Left lung (tissue), 10 donors: ENCODE measurements around the gene BICC1. TPM values are rescaled to one million over a fixed set of nuclear protein-coding genes. Genes with fewer than 3 reads are reported as not detected.

Experiments
- ATAC-seq: fragments of 200-7000 bp; cut with Tn5 transposase; one replicate; pipeline ENCODE4 v1.9.1; 2020; ENCODE audit warnings: moderate library complexity
- DNase-seq, 4 donors: peaks; one replicate each; pipeline ENCODE4 v3.0.0-alpha.2; 2013 to 2020
- H3K27ac ChIP-seq, 2 donors: fragments of 200-600 bp; sonication (generic) in 1 of 2; one replicate each; pipeline versions ENCODE4 v1.5.0 to v1.8.0; 2020 to 2021
- H3K27me3 ChIP-seq, 2 donors: fragments of 200-600 bp; sonication (generic) in 1 of 2; one replicate each; pipeline versions ENCODE4 v1.5.0 to v1.8.0; 2020 to 2021
- H3K36me3 ChIP-seq, 2 donors: fragments of 200-600 bp; sonication (generic) in 1 of 2; one replicate each; pipeline versions ENCODE4 v1.5.0 to v1.8.0; 2020 to 2021
- H3K4me1 ChIP-seq, 2 donors: fragments of 200-600 bp; one replicate each; pipeline ENCODE4 v1.8.0; 2021
- H3K4me3 ChIP-seq, 2 donors: fragments of 200-600 bp; sonication (generic) in 1 of 2; one replicate each; pipeline versions ENCODE4 v1.5.0 to v1.8.0; 2020 to 2021; ENCODE audit warnings: mild to moderate bottlenecking in 1 of 2
- H3K9me3 ChIP-seq, 2 donors: fragments of 200-600 bp; sonication (generic) in 1 of 2; one replicate each; pipeline versions ENCODE4 v1.5.0 to v1.8.0; 2020 to 2021
- intact Hi-C, 2 donors: fragments of 100-400 bp; cut with DNase I; formaldehyde crosslinking; loops; one replicate each; pipeline versions ENCODE4 v1.11.2 to v1.14.2; 2022
- polyA plus RNA-seq, 6 donors: library from polyadenylated mRNA; unstranded; fragments of 120-200 nt; gene quantifications; one replicate each; pipeline ENCODE4 v1.2.1, GENCODE V29; 2013; ENCODE audit not compliant: insufficient read length in 6 of 6
- total RNA-seq, 2 donors: library from RNA; stranded (reverse); fragmentation: NEBNext Ultra II Directional; extraction: Animal tissue kit (Norgen Biotek cat#: 25700); gene quantifications; one replicate each; pipeline ENCODE4 v1.2.1, GENCODE V29; 2021
- TF ChIP-seq, protein P1 (sequence below), 2 donors: fragments of 200-600 bp; sonication (generic) in 1 of 2; IDR thresholded peaks; one replicate each; pipeline versions ENCODE4 v1.5.0 to v1.8.0; 2021; ENCODE audit warnings: antibody characterized with exemption in 2 of 2
- donor health status: DM: no; HTN: yes; CAD: no.
- donor health status: DM: no; HTN: no; CAD: no.

Gene BICC1
- total and polyA plus RNA-seq, 8 donors, result 10.9 to 47.4 (median 37.1) TPM

DNA sequence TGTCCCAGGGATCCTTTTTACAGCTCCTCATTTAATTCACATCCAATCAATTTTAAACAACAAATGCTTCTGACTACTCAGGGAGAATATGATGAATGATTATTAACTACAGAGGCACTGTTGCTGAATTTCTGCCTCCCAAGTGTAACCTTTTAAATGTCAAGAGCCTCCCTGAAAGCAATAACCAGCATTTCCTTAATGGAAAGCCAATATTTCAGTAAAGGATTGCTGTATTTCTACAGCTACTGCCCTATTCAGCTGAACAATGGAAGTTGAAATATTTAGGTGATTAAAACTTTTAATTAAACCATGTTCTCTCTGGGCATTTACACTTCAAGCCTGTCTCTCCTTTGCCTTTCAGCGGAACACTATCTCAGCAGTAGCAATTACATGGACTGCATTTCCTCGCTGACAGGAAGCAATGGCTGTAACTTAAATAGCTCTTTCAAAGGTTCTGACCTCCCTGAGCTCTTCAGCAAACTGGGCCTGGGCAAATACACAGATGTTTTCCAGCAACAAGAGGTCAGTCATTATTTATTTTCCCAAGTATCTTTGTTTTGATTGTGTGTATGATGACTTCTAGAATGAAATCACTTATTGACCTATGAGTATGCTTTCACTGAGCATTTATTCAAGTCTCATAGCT lies 304.7 kb downstream of the BICC1 start:
- H3K4me1 ChIP-seq, result peaks cover 0 to 4% of the 10 kb centered on the region in 2 donors
- no peaks in the 10 kb centered on the region for H3K36me3 ChIP-seq
- TF ChIP-seq, protein P1, sequence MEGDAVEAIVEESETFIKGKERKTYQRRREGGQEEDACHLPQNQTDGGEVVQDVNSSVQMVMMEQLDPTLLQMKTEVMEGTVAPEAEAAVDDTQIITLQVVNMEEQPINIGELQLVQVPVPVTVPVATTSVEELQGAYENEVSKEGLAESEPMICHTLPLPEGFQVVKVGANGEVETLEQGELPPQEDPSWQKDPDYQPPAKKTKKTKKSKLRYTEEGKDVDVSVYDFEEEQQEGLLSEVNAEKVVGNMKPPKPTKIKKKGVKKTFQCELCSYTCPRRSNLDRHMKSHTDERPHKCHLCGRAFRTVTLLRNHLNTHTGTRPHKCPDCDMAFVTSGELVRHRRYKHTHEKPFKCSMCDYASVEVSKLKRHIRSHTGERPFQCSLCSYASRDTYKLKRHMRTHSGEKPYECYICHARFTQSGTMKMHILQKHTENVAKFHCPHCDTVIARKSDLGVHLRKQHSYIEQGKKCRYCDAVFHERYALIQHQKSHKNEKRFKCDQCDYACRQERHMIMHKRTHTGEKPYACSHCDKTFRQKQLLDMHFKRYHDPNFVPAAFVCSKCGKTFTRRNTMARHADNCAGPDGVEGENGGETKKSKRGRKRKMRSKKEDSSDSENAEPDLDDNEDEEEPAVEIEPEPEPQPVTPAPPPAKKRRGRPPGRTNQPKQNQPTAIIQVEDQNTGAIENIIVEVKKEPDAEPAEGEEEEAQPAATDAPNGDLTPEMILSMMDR (IDR thresholded peaks at IDR 0.05), result no peak
- DNase-seq (no peak), ATAC-seq (peak; percentile 16)
- intact Hi-C loops, result no loop called here
- H3K27me3 ChIP-seq, result no peaks in the 10 kb centered on the region
- H3K4me3 ChIP-seq, result no peak overlapping the region
- no peak overlapping the region for H3K27ac ChIP-seq
- no peaks in the 10 kb centered on the region for H3K9me3 ChIP-seq

DNA sequence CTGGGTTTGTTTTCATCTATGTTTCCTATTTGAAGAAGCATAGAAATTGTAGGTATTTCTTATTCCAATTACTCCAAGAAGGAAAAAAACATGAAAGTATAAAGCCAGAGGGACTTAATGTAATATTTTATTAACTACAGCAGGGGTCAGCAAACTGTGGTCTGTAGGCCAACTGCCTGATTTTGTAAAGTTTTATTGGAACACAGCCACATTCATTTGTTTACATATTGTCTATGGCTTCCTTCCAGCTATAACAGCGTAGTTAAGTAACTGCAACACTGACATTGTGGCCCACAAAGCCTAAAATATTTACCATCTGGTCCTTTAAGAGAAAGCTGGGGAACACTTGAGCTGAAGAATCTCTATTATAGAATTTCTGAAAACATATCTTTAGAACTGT lies 306.2 kb downstream of the BICC1 start:
- Histone ChIP-seq H3K36me3 (no peaks in the 10 kb centered on the region), H3K27ac (no peak overlapping the region), H3K9me3 (no peaks in the 10 kb centered on the region), H3K27me3 (no peaks in the 10 kb centered on the region), H3K4me3 (no peak overlapping the region), H3K4me1 (peaks cover 0 to 4% of the 10 kb centered on the region in 2 donors)
- ATAC-seq, result peak; percentile 29
- TF ChIP-seq, protein P1 (IDR thresholded peaks at IDR 0.05), result no peak
- intact Hi-C loops, result no loop called here
- peak in 2 of 4 donors; percentile 81 to 86 for DNase-seq

DNA sequence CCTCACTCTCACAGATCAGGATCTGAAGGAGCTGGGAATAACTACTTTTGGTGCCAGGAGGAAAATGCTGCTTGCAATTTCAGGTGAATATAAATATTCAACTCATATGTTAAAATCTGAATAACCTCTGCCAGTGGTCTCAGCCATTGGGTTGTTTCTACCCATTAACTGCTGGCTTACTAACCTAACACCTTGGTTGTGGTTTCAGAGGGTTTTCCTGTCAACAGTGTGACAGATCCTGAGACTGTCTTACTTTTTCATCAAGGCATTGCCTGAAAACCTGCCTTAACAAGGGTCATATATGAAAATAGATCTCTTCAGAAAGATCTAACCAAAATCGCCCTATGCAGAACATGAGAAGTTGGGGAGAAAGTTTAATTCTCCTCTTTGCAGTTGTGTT lies 307.7 kb downstream of the BICC1 start:
- no peaks in the 10 kb centered on the region for H3K9me3 ChIP-seq
- H3K36me3 ChIP-seq, result no peaks in the 10 kb centered on the region
- H3K27me3 ChIP-seq, result no peaks in the 10 kb centered on the region
- intact Hi-C loops, result no loop called here
- H3K4me3 ChIP-seq, result no peak overlapping the region
- DNase-seq (no peak), ATAC-seq (no peak)
- TF ChIP-seq, protein P1 (IDR thresholded peaks at IDR 0.05), result no peak
- peaks cover 0 to 4% of the 10 kb centered on the region in 2 donors for H3K4me1 ChIP-seq
- no peak overlapping the region for H3K27ac ChIP-seq

DNA sequence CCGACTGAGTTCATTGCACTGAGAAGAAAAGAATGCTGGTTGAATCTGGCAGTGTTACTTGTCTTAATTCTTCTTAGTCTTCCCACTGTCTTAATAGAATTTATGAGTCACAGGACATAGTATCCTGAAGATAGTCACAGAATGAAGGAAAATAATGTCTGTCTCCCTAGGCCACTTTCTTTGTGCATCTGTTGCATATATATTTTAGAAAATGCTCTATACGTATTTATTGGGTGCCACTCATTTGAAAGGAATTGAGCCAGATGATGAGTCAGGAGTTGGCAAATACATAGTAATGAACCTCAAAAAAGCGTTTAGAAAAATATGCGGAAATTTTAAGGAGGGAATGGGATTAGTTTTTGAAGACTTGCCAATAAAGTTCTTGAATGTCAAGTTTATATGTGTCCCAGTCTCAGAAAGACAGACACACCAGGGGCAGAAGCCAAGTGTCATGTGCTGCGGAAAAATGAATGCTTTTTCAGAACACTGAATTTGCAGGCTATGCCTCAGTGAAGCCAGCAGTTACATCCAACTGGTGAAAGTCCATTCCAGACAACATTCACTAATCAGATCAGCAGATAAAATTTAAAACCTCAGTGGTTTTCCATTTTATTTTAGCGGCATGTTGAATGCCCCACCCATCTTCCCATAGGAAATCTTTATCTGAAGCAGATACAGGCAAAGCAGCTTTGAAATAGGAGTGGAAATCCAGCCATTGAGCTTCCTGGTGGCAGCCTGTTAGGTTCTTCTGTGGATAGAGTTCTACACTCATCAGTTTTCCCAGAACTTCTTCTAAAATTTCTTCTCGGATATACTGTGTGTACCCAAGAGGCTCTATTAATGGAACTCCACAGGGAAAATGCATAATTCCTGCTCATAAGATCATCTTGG lies 308.4 kb downstream of the BICC1 start:
- Histone ChIP-seq H3K9me3 (no peaks in the 10 kb centered on the region), H3K4me3 (no peak overlapping the region), H3K27ac (no peak overlapping the region), H3K36me3 (no peaks in the 10 kb centered on the region), H3K4me1 (peaks cover 0 to 4% of the 10 kb centered on the region in 2 donors), H3K27me3 (no peaks in the 10 kb centered on the region)
- intact Hi-C loops, result no loop called here
- TF ChIP-seq, protein P1 (IDR thresholded peaks at IDR 0.05), result no peak
- no peak for ATAC-seq
- DNase-seq, result peak in 2 of 4 donors; percentile 33 to 37

DNA sequence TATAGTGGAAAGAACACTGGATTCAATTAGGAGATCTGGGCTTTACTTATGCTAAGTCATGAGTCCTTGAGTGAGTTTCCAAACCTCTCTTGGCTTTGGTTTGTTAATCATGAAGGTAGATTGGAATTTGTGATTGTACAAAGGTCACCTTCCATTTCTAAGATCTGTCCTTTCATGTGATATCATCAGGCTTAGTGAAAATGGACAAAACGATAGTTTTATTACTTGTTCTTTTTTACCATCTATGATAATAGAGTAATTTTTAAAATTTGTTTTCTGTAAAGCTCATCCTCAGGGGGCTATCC lies 309.0 kb downstream of the BICC1 start:
- H3K4me1 ChIP-seq, result peaks cover 0 to 4% of the 10 kb centered on the region in 2 donors
- H3K27ac ChIP-seq, result no peak overlapping the region
- H3K4me3 ChIP-seq, result no peak overlapping the region
- TF ChIP-seq, protein P1 (IDR thresholded peaks at IDR 0.05), result no peak
- intact Hi-C loops, result no loop called here
- no peaks in the 10 kb centered on the region for H3K9me3 ChIP-seq
- no peak for DNase-seq
- no peaks in the 10 kb centered on the region for H3K36me3 ChIP-seq
- ATAC-seq, result no peak
- no peaks in the 10 kb centered on the region for H3K27me3 ChIP-seq
